Astrocyte (in vitro differentiated cells and primary cell): Measurements from ENCODE around the gene DUSP12. TPM values are rescaled to one million over a fixed set of nuclear protein-coding genes. Genes with fewer than 3 reads are reported as not detected.

ENCODE experiments used
- DNase-seq: peaks from one replicate; pipeline ENCODE4 v3.0.0-alpha.2; 2010; ENCODE audit warnings: low read depth
- FAIRE-seq: peaks from 2 replicates; lab custom pipeline; 2011; peaks lifted over from hg19 to GRCh38; lab: Jason Lieb, UNC
- H2AFZ ChIP-seq: 2 replicates; pipeline ENCODE4 v1.6.0; 2012; ENCODE audit warnings: low read depth, low read length, inconsistent platforms
- H3K27ac ChIP-seq: 2 replicates; pipeline ENCODE4 v1.5.1; 2011; ENCODE audit warnings: low read depth, low read length, inconsistent platforms
- H3K27me3 ChIP-seq: 2 replicates; pipeline ENCODE4 v1.6.0; 2011; ENCODE audit warnings: low read length, inconsistent platforms; ENCODE audit not compliant: insufficient read depth
- H3K36me3 ChIP-seq: 2 replicates; pipeline ENCODE4 v1.5.1; 2011; ENCODE audit warnings: low read length, inconsistent platforms; ENCODE audit not compliant: insufficient read depth
- H3K4me1 ChIP-seq: 2 replicates; pipeline ENCODE4 v1.5.1; 2011; ENCODE audit warnings: low read length, inconsistent platforms; ENCODE audit not compliant: insufficient read depth
- H3K4me2 ChIP-seq: 2 replicates; pipeline ENCODE4 v1.6.0; 2012; ENCODE audit warnings: low read length, inconsistent platforms
- H3K4me3 ChIP-seq: 2 replicates; pipeline ENCODE4 v1.5.1; 2011; ENCODE audit warnings: low read depth, mild to moderate bottlenecking, low read length, inconsistent platforms; ENCODE audit not compliant: insufficient read depth
- H3K79me2 ChIP-seq: 2 replicates; pipeline ENCODE4 v1.6.0; 2012; ENCODE audit warnings: mild to moderate bottlenecking, low read length, inconsistent platforms; ENCODE audit not compliant: insufficient read depth
- H3K9ac ChIP-seq: 2 replicates; pipeline ENCODE4 v1.6.0; 2012; ENCODE audit warnings: mild to moderate bottlenecking, low read length, inconsistent platforms
- H3K9me3 ChIP-seq: 2 replicates; pipeline ENCODE4 v1.5.1; 2012; ENCODE audit warnings: low read depth, mild to moderate bottlenecking, low read length, inconsistent platforms; ENCODE audit not compliant: insufficient read depth
- H4K20me1 ChIP-seq: 2 replicates; pipeline ENCODE4 v1.6.0; 2012; ENCODE audit warnings: low read length, inconsistent platforms; ENCODE audit not compliant: insufficient read depth
- H3K27ac Mint-ChIP-seq: one replicate; pipeline ENCODE4 v1.8.0; 2021; ENCODE audit warnings: mild to moderate bottlenecking, mixed read lengths; ENCODE audit not compliant: unreplicated experiment
- H3K27me3 Mint-ChIP-seq: one replicate; pipeline ENCODE4 v1.8.0; 2021; ENCODE audit warnings: low read depth, mixed read lengths; ENCODE audit not compliant: unreplicated experiment
- H3K36me3 Mint-ChIP-seq: one replicate; pipeline ENCODE4 v1.8.0; 2021; ENCODE audit warnings: low read depth, mixed read lengths; ENCODE audit not compliant: unreplicated experiment
- H3K4me1 Mint-ChIP-seq: one replicate; pipeline ENCODE4 v1.8.0; 2021; ENCODE audit warnings: low read depth, mixed read lengths; ENCODE audit not compliant: unreplicated experiment
- H3K4me3 Mint-ChIP-seq: one replicate; pipeline ENCODE4 v1.8.0; 2021; ENCODE audit warnings: mild to moderate bottlenecking, moderate library complexity, mixed read lengths; ENCODE audit not compliant: unreplicated experiment
- H3K9me3 Mint-ChIP-seq: one replicate; pipeline ENCODE4 v1.8.0; 2021; ENCODE audit warnings: mild to moderate bottlenecking, mixed read lengths; ENCODE audit not compliant: unreplicated experiment
- EZH2 ChIP-seq: IDR thresholded peaks from 2 replicates; pipeline ENCODE4 v1.6.1; 2012; ENCODE audit warnings: mild to moderate bottlenecking, low read length, inconsistent platforms; ENCODE audit not compliant: insufficient read depth
- total RNA-seq: library from RNA; stranded (reverse); gene quantifications from 2 replicates; pipeline ENCODE4 v1.2.1, GENCODE V29; 2021
- TF ChIP-seq, protein P1 (sequence below): IDR thresholded peaks from 2 replicates; pipeline ENCODE4 v1.5.1; 2011; ENCODE audit warnings: low read depth, mild to moderate bottlenecking, inconsistent platforms, low read length, moderate library complexity; ENCODE audit not compliant: insufficient read depth

Gene DUSP12
- total RNA-seq, 1 donor from 2014 or later: 34.7 TPM

GRCh38 chr1:161731981-161732718 is 17.4 kb upstream of the DUSP12 start:
- H4K20me1 ChIP-seq: no peaks in the 10 kb centered on the region
- TF ChIP-seq EZH2: no peak
- TF ChIP-seq, protein P1, sequence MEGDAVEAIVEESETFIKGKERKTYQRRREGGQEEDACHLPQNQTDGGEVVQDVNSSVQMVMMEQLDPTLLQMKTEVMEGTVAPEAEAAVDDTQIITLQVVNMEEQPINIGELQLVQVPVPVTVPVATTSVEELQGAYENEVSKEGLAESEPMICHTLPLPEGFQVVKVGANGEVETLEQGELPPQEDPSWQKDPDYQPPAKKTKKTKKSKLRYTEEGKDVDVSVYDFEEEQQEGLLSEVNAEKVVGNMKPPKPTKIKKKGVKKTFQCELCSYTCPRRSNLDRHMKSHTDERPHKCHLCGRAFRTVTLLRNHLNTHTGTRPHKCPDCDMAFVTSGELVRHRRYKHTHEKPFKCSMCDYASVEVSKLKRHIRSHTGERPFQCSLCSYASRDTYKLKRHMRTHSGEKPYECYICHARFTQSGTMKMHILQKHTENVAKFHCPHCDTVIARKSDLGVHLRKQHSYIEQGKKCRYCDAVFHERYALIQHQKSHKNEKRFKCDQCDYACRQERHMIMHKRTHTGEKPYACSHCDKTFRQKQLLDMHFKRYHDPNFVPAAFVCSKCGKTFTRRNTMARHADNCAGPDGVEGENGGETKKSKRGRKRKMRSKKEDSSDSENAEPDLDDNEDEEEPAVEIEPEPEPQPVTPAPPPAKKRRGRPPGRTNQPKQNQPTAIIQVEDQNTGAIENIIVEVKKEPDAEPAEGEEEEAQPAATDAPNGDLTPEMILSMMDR: no peak
- no peaks in the 10 kb centered on the region for H3K9me3 ChIP-seq
- no peaks in the 10 kb centered on the region for H3K9me3 Mint-ChIP-seq
- no peaks in the 10 kb centered on the region for H3K79me2 ChIP-seq
- H3K36me3 Mint-ChIP-seq: no peaks in the 10 kb centered on the region
- H3K27ac ChIP-seq: no peak overlapping the region
- FAIRE-seq (no peak), DNase-seq (no peak)
- H3K4me3 Mint-ChIP-seq: no peak overlapping the region
- H3K4me1 Mint-ChIP-seq: peaks cover 22% of the 10 kb centered on the region
- H3K4me1 ChIP-seq: peaks cover 26% of the 10 kb centered on the region
- H3K36me3 ChIP-seq: no peaks in the 10 kb centered on the region
- H3K27ac Mint-ChIP-seq: no peak overlapping the region
- H3K9ac ChIP-seq: no peak overlapping the region
- H3K4me2 ChIP-seq: no peak overlapping the region
- H3K27me3 ChIP-seq: no peaks in the 10 kb centered on the region
- H2AFZ ChIP-seq: no peak overlapping the region
- no peak overlapping the region for H3K4me3 ChIP-seq
- peaks cover 10% of the 10 kb centered on the region for H3K27me3 Mint-ChIP-seq

DNA sequence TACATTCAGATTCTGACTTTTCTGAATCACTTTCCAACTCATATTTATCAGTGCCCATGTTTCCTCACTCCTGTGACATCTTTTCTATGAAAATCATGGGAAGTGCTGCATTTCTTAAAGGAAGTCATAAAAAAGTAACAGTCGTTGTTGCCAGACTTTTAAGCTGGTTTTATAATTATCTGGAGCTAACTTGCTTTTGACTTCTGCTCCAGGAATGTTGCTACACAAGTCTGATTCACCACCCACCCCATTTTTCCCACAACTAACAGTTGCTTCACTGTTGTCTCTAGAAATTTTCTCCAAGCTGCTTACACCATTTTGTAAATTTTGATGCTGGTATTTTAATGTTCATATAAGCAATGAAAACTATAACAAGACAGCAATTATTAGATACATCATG is 16.1 kb upstream of the DUSP12 start:
- FAIRE-seq (no peak), DNase-seq (peak; percentile 87)
- no peaks in the 10 kb centered on the region for H3K36me3 Mint-ChIP-seq
- H3K27me3 Mint-ChIP-seq: peaks cover 10% of the 10 kb centered on the region
- Histone ChIP-seq H3K4me3 (no peak overlapping the region), H3K9ac (no peak overlapping the region), H3K36me3 (no peaks in the 10 kb centered on the region), H3K9me3 (no peaks in the 10 kb centered on the region), H4K20me1 (no peaks in the 10 kb centered on the region), H3K4me1 (peaks cover 17% of the 10 kb centered on the region), H3K4me2 (peak overlapping the region; percentile 38), H3K79me2 (no peaks in the 10 kb centered on the region), H3K27ac (peak overlapping the region; percentile 57), H3K27me3 (no peaks in the 10 kb centered on the region), H2AFZ (no peak overlapping the region)
- no peak overlapping the region for H3K4me3 Mint-ChIP-seq
- TF ChIP-seq, protein P1: no peak
- H3K27ac Mint-ChIP-seq: no peak overlapping the region
- H3K4me1 Mint-ChIP-seq: peaks cover 17% of the 10 kb centered on the region
- H3K9me3 Mint-ChIP-seq: no peaks in the 10 kb centered on the region

- no peak for DNase-seq
- Histone ChIP-seq H2AFZ (no peak overlapping the region), H3K27me3 (no peaks in the 10 kb centered on the region), H3K9me3 (no peaks in the 10 kb centered on the region), H3K4me2 (no peak overlapping the region), H3K36me3 (no peaks in the 10 kb centered on the region), H3K9ac (no peak overlapping the region), H3K79me2 (no peaks in the 10 kb centered on the region), H3K27ac (no peak overlapping the region), H3K4me3 (no peak overlapping the region), H4K20me1 (no peaks in the 10 kb centered on the region), H3K4me1 (peaks cover 11% of the 10 kb centered on the region)
- no peak for FAIRE-seq
- H3K9me3 Mint-ChIP-seq: no peaks in the 10 kb centered on the region
- no peak overlapping the region for H3K4me3 Mint-ChIP-seq
- H3K27me3 Mint-ChIP-seq: peaks cover 16% of the 10 kb centered on the region
- H3K27ac Mint-ChIP-seq: no peak overlapping the region
- H3K36me3 Mint-ChIP-seq: no peaks in the 10 kb centered on the region
- peaks cover 8% of the 10 kb centered on the region for H3K4me1 Mint-ChIP-seq
- TF ChIP-seq, protein P1: no peak
- no peak for TF ChIP-seq EZH2
These were observed 13.7 kb upstream of the DUSP12 start for GRCh38 chr1:161735837-161736236.
